NB4 (cell line): ENCODE results near the gene VCY1B.
"Not testable (repeated sequence)": the region's sequence is repeated elsewhere in the genome, so short reads cannot be mapped to it uniquely, and the experiment has no call there.

Experiments
- DNase-seq: peaks from one replicate; pipeline ENCODE4 v3.0.0; 2010; ENCODE audit warnings: low read depth
- H3K4me3 ChIP-seq: one replicate; pipeline ENCODE4 v1.5.1; 2011; ENCODE audit warnings: mild to moderate bottlenecking, low read depth, low read length, moderate library complexity
- CTCF ChIP-seq: IDR thresholded peaks from one replicate; pipeline ENCODE4 v1.5.1; 2012; ENCODE audit warnings: low read depth, low read length
- MAX ChIP-seq: IDR thresholded peaks from 2 replicates; pipeline ENCODE4 v1.6.1; 2011; ENCODE audit warnings: low read depth, low read length
- MYC ChIP-seq: IDR thresholded peaks from 2 replicates; pipeline ENCODE4 v1.6.1; 2011; ENCODE audit warnings: low read depth, low read length
- POLR2A ChIP-seq: IDR thresholded peaks from 2 replicates; pipeline ENCODE4 v1.6.1; 2011; ENCODE audit warnings: mild to moderate bottlenecking; ENCODE audit not compliant: insufficient read length; ENCODE audit errors: extremely low read depth

The VCY1B gene

GRCh38 chrY:14055927-14056326 is at the start of gene VCY1B:
TSS of gene VCY1B (plus strand) at chrY:14056227. CDS start at chrY:14056290, 63 bp downstream.
- DNase-seq, H3K4me3 ChIP-seq: not testable (repeated sequence)

GRCh38 chrY:14011916-14012315 is 44.1 kb upstream of the VCY1B start:
- H3K4me3 ChIP-seq, DNase-seq: not testable (repeated sequence)

GRCh38 chrY:14030395-14030794 is 25.6 kb upstream of the VCY1B start:
- not testable (repeated sequence) for H3K4me3 ChIP-seq, DNase-seq

GRCh38 chrY:14085877-14086276 is 29.9 kb downstream of the VCY1B start:
- DNase-seq: no peak
- no peak overlapping the region for H3K4me3 ChIP-seq
- TF ChIP-seq MAX (no peak), MYC (no peak), CTCF (no peak), POLR2A (no peak)
